Measurements from ENCODE around the gene B4GALT1.

B4GALT1 gene

GRCh38 chr9:33112094-33112493, 55.0 kb downstream of the B4GALT1 start:
- Mint-ChIP-seq H3K9me3 (no peaks in the 10 kb centered on the region), H3K27me3 (no peaks in the 10 kb centered on the region), H3K4me1 (peaks cover 36% of the 10 kb centered on the region), H3K27ac (peak overlapping the region; percentile 72), H3K4me3 (no peak overlapping the region), H3K36me3 (peaks cover 48% of the 10 kb centered on the region)
- no peak for ATAC-seq

- ATAC-seq, result no peak
- Mint-ChIP-seq H3K4me1 (peaks cover 36% of the 10 kb centered on the region), H3K9me3 (no peaks in the 10 kb centered on the region), H3K27me3 (no peaks in the 10 kb centered on the region), H3K36me3 (peaks cover 48% of the 10 kb centered on the region), H3K4me3 (no peak overlapping the region), H3K27ac (peak overlapping the region; percentile 72)
These were observed 55.5 kb downstream of the B4GALT1 start for GRCh38 chr9:33111631-33112030.

GRCh38 chr9:33110686-33111085, 56.5 kb downstream of the B4GALT1 start:
- Mint-ChIP-seq H3K4me1 (peaks cover 35% of the 10 kb centered on the region), H3K27me3 (no peaks in the 10 kb centered on the region), H3K9me3 (no peaks in the 10 kb centered on the region), H3K4me3 (no peak overlapping the region), H3K36me3 (peaks cover 48% of the 10 kb centered on the region), H3K27ac (peak overlapping the region; percentile 72)
- ATAC-seq, result no peak

- Mint-ChIP-seq H3K9me3 (no peaks in the 10 kb centered on the region), H3K27me3 (no peaks in the 10 kb centered on the region), H3K4me1 (peaks cover 35% of the 10 kb centered on the region), H3K27ac (peak overlapping the region; percentile 72), H3K4me3 (no peak overlapping the region), H3K36me3 (peaks cover 48% of the 10 kb centered on the region)
- no peak for ATAC-seq
These were observed 57.1 kb downstream of the B4GALT1 start for GRCh38 chr9:33109850-33110595.

- H3K4me1 Mint-ChIP-seq, result peaks cover 34% of the 10 kb centered on the region
- peaks cover 39% of the 10 kb centered on the region for H3K36me3 Mint-ChIP-seq
- H3K27ac Mint-ChIP-seq, result no peak overlapping the region
- H3K27me3 Mint-ChIP-seq, result no peaks in the 10 kb centered on the region
- no peak overlapping the region for H3K4me3 Mint-ChIP-seq
- ATAC-seq, result no peak
- H3K9me3 Mint-ChIP-seq, result no peaks in the 10 kb centered on the region
These were observed 58.0 kb downstream of the B4GALT1 start for GRCh38 chr9:33109097-33109496.

- no peaks in the 10 kb centered on the region for H3K27me3 Mint-ChIP-seq
- H3K36me3 Mint-ChIP-seq, result peaks cover 32% of the 10 kb centered on the region
- H3K27ac Mint-ChIP-seq, result no peak overlapping the region
- no peak overlapping the region for H3K4me3 Mint-ChIP-seq
- H3K4me1 Mint-ChIP-seq, result peaks cover 31% of the 10 kb centered on the region
- ATAC-seq, result no peak
- H3K9me3 Mint-ChIP-seq, result no peaks in the 10 kb centered on the region
These were observed 58.7 kb downstream of the B4GALT1 start for GRCh38 chr9:33108472-33108871.

- no peak for ATAC-seq
- Mint-ChIP-seq H3K27ac (peak overlapping the region; percentile 48), H3K4me1 (peaks cover 31% of the 10 kb centered on the region), H3K9me3 (no peaks in the 10 kb centered on the region), H3K27me3 (no peaks in the 10 kb centered on the region), H3K4me3 (no peak overlapping the region), H3K36me3 (peaks cover 25% of the 10 kb centered on the region)
These were observed 59.4 kb downstream of the B4GALT1 start for GRCh38 chr9:33107762-33108161.

GRCh38 chr9:33106827-33107621, 60.1 kb downstream of the B4GALT1 start:
- Mint-ChIP-seq H3K4me1 (peaks cover 29% of the 10 kb centered on the region), H3K36me3 (peaks cover 18% of the 10 kb centered on the region), H3K4me3 (no peak overlapping the region), H3K27ac (peak overlapping the region; percentile 48), H3K9me3 (no peaks in the 10 kb centered on the region), H3K27me3 (no peaks in the 10 kb centered on the region)
- no peak for ATAC-seq

- peaks cover 12% of the 10 kb centered on the region for H3K36me3 Mint-ChIP-seq
- H3K4me1 Mint-ChIP-seq, result peaks cover 28% of the 10 kb centered on the region
These were observed 60.8 kb downstream of the B4GALT1 start for GRCh38 chr9:33106372-33106771.

GRCh38 chr9:33105959-33106358, 61.2 kb downstream of the B4GALT1 start:
- Mint-ChIP-seq H3K27ac (no peak overlapping the region), H3K4me3 (no peak overlapping the region), H3K9me3 (no peaks in the 10 kb centered on the region)

More at GRCh38 chr9:33106372-33106771, 60.8 kb downstream of the B4GALT1 start:
- Mint-ChIP-seq H3K27me3 (no peaks in the 10 kb centered on the region), H3K27ac (no peak overlapping the region), H3K9me3 (no peaks in the 10 kb centered on the region), H3K4me3 (no peak overlapping the region)
- no peak for ATAC-seq

GRCh38 chr9:33105504-33105903, 61.6 kb downstream of the B4GALT1 start:
- Mint-ChIP-seq H3K4me3 (no peak overlapping the region), H3K36me3 (peaks cover 4% of the 10 kb centered on the region), H3K9me3 (no peaks in the 10 kb centered on the region), H3K4me1 (peaks cover 21% of the 10 kb centered on the region), H3K27me3 (no peaks in the 10 kb centered on the region), H3K27ac (no peak overlapping the region)
- no peak for ATAC-seq

More at GRCh38 chr9:33105959-33106358, 61.2 kb downstream of the B4GALT1 start:
- no peak for ATAC-seq
- peaks cover 9% of the 10 kb centered on the region for H3K36me3 Mint-ChIP-seq
- H3K27me3 Mint-ChIP-seq, result no peaks in the 10 kb centered on the region
- peaks cover 25% of the 10 kb centered on the region for H3K4me1 Mint-ChIP-seq

GRCh38 chr9:33104401-33104800, 62.7 kb downstream of the B4GALT1 start:
- H3K9me3 Mint-ChIP-seq, result no peaks in the 10 kb centered on the region
- H3K4me3 Mint-ChIP-seq, result no peak overlapping the region
- peak; percentile 11 for ATAC-seq
- H3K36me3 Mint-ChIP-seq, result no peaks in the 10 kb centered on the region
- H3K27ac Mint-ChIP-seq, result peak overlapping the region; percentile 7
- no peaks in the 10 kb centered on the region for H3K27me3 Mint-ChIP-seq
- H3K4me1 Mint-ChIP-seq, result peaks cover 17% of the 10 kb centered on the region

GRCh38 chr9:33103501-33104281, 63.4 kb downstream of the B4GALT1 start:
- Mint-ChIP-seq H3K4me3 (no peak overlapping the region), H3K36me3 (no peaks in the 10 kb centered on the region), H3K27me3 (no peaks in the 10 kb centered on the region), H3K9me3 (no peaks in the 10 kb centered on the region), H3K27ac (peak overlapping the region; percentile 7), H3K4me1 (peaks cover 11% of the 10 kb centered on the region)
- ATAC-seq, result no peak

- no peaks in the 10 kb centered on the region for H3K36me3 Mint-ChIP-seq
- no peak for ATAC-seq
These were observed 64.5 kb downstream of the B4GALT1 start for GRCh38 chr9:33102551-33103210.

More at GRCh38 chr9:33102551-33103210, 64.5 kb downstream of the B4GALT1 start:
- Mint-ChIP-seq H3K4me1 (peaks cover 11% of the 10 kb centered on the region), H3K9me3 (peaks cover 1% of the 10 kb centered on the region), H3K4me3 (no peak overlapping the region), H3K27ac (peak overlapping the region; percentile 17), H3K27me3 (no peaks in the 10 kb centered on the region)
